ENCODE measurements around the gene LGALS3BP. TPM values are rescaled to one million over a fixed set of nuclear protein-coding genes. Genes with fewer than 3 reads are reported as not detected.

LGALS3BP gene
- total and polyA plus RNA-seq, 2 of the 8 experiments (the other 6 are each of a cell fraction or from before 2014, with no cell fraction given) = 56.1 to 61.6 TPM

DNA sequence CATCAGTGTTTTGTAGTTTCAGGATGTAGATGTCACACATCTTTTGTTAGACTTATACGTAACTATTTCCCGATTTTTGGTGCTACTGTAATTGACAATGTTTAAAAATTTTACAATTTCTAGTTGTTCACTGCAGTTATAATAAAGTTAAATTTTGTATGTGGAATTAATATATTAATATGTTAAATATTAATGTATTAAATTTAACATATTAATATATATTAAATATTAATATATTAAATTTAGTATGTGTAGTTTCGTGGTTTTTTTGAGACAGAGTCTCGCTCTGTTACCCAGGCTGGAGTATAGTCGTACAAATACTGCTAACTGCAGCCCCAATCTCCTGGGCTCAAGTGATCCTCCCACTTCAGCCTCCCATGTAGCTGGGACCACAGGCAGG lies 5.7 kb upstream of the LGALS3BP start:
- H3K36me3 ChIP-seq (ENCODE audit: control insufficient read depth in 2 of 4, insufficient read depth in 4 of 4, low read length in 3 of 4) = no peaks in the 10 kb centered on the region
- peaks cover 0 to 2% (median 1%) of the 10 kb centered on the region in 4 experiments; a peak in 3 of 7 replicates for H3K4me1 ChIP-seq (replicated peaks in 1 of 4; ENCODE audit: control insufficient read depth in 3 of 4, insufficient read depth in 4 of 4, low read length in 3 of 4)
- no peak overlapping the region for H3K56ac ChIP-seq (replicated peaks; ENCODE audit: insufficient read length, low read depth, low read length)
- H3K9ac ChIP-seq (replicated peaks in 1 of 4; ENCODE audit: extremely low read depth in 1 of 4, low read depth in 3 of 4, low read length in 3 of 4) = no peak overlapping the region
- H3K18ac ChIP-seq (ENCODE audit: extremely low read depth, low read length) = no peak overlapping the region
- H2BK120ac ChIP-seq (replicated peaks; ENCODE audit: low read depth, low read length) = no peak overlapping the region
- no peak overlapping the region for H4K5ac ChIP-seq (ENCODE audit: insufficient read length, low read depth, low read length)
- H2AK5ac ChIP-seq (ENCODE audit: low read depth, low read length) = no peak overlapping the region
- ChIA-PET POLR2A (ENCODE audit: partially characterized antibody) (interaction anchor here (0.7 kb wide), 1 partner anchor 1103 kb away, joined by 3 read pairs; no protein-coding TSS in a partner anchor), CTCF (ENCODE audit: partially characterized antibody) (interaction anchor here (0.6 kb wide), 1 partner anchor 10 kb away, joined by 3 read pairs; no protein-coding TSS in a partner anchor)
- no peak overlapping the region for H4K91ac ChIP-seq (replicated peaks; ENCODE audit: insufficient read length, low read length)
- H3K23ac ChIP-seq (ENCODE audit: insufficient read length) = no peak overlapping the region
- no peak overlapping the region for H3K14ac ChIP-seq (ENCODE audit: insufficient read length)
- no peak overlapping the region for H3K4ac ChIP-seq (replicated peaks; ENCODE audit: insufficient read length, low read depth, low read length)
- H3K27me3 ChIP-seq (replicated peaks in 1 of 4; ENCODE audit: control insufficient read depth in 3 of 4, extremely low read depth in 1 of 4, insufficient read depth in 3 of 4, low read length in 3 of 4) = no peaks in the 10 kb centered on the region
- no peak overlapping the region for H2BK5ac ChIP-seq (ENCODE audit: low read depth, low read length)
- DNase-seq (ENCODE audit: low read depth in 1 of 2, low spot score in 2 of 2) (no peak), FAIRE-seq (no peak)
- no peaks in the 10 kb centered on the region for H3K79me1 ChIP-seq (ENCODE audit: low read depth, low read length)
- H3K27ac ChIP-seq (ENCODE audit: low read depth, low read length) = no peak overlapping the region
- H2AFZ ChIP-seq (ENCODE audit: low read length) = no peak overlapping the region
- no peak overlapping the region for H2BK15ac ChIP-seq (ENCODE audit: low read length)
- no peak overlapping the region for H4K8ac ChIP-seq (ENCODE audit: extremely low read depth, insufficient read depth, low read length)
- no peak overlapping the region for H2BK12ac ChIP-seq (ENCODE audit: low read depth, low read length)
- H3K4me2 ChIP-seq (ENCODE audit: insufficient read depth in 1 of 2, low read depth in 2 of 2, low read length in 2 of 2) = no peak overlapping the region
- no peaks in the 10 kb centered on the region for H3K9me3 ChIP-seq (ENCODE audit: insufficient read depth in 2 of 2, low read depth in 1 of 2, low read length in 1 of 2)
- H3K79me2 ChIP-seq (ENCODE audit: control insufficient read depth in 1 of 2, insufficient read depth in 2 of 2, low read length in 2 of 2) = no peaks in the 10 kb centered on the region
- no peak overlapping the region for H3K4me3 ChIP-seq (ENCODE audit: extremely low read depth in 1 of 4, insufficient read depth in 2 of 4, low read depth in 3 of 4, low read length in 4 of 4)
- H4K20me1 ChIP-seq (replicated peaks in 1 of 2; ENCODE audit: control insufficient read depth in 1 of 2, insufficient read depth in 2 of 2, low read length in 2 of 2) = no peaks in the 10 kb centered on the region
- H3K23me2 ChIP-seq (ENCODE audit: low read depth, low read length) = no peaks in the 10 kb centered on the region
- H2BK20ac ChIP-seq (ENCODE audit: low read length) = no peak overlapping the region
- 92% methylated on average over 5 of the region's 5 CpGs; no CpG with 5 or more reads in 1 of the 2 experiments for WGBS, 2 experiments (ENCODE audit: extremely low coverage in 1 of 2, insufficient coverage in 1 of 2, insufficient read length in 1 of 2, insufficient replicate concordance in 2 of 2, low coverage in 1 of 2, low lambda C conversion rate in 2 of 2, missing lambda C conversion rate in 1 of 2)
- no peak for TF ChIP-seq JUND (IDR thresholded peaks at IDR 0.05; ENCODE audit: low read length)
- no peak for TF ChIP-seq RXRA (IDR thresholded peaks at IDR 0.05; ENCODE audit: insufficient read depth, low read depth, low read length)
- no peak for TF ChIP-seq SAP30 (IDR thresholded peaks at IDR 0.05; ENCODE audit: insufficient read depth, insufficient replicate concordance, low read length)
- TF ChIP-seq EGR1 (IDR thresholded peaks at IDR 0.05; ENCODE audit: borderline replicate concordance, low read depth, low read length) = no peak
- no peak for TF ChIP-seq BACH1 (IDR thresholded peaks at IDR 0.05; ENCODE audit: low read length)
- TF ChIP-seq RAD21 (IDR thresholded peaks at IDR 0.05 in 1 of 2, conservative IDR thresholded peaks at IDR 0.05 in 1 of 2; ENCODE audit: low read depth in 2 of 2, low read length in 2 of 2) = no peak
- TF ChIP-seq SRF (IDR thresholded peaks at IDR 0.05; ENCODE audit: low read depth, low read length) = no peak
- TF ChIP-seq, protein P1, sequence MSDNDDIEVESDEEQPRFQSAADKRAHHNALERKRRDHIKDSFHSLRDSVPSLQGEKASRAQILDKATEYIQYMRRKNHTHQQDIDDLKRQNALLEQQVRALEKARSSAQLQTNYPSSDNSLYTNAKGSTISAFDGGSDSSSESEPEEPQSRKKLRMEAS (IDR thresholded peaks at IDR 0.05) = no peak
- no peak for TF ChIP-seq KDM5A (IDR thresholded peaks at IDR 0.05; ENCODE audit: low read length)
- TF ChIP-seq POLR2A (IDR thresholded peaks at IDR 0.05; ENCODE audit: control extremely low read depth in 1 of 2, low read depth in 2 of 2, low read length in 2 of 2) = no peak
- no peak for TF ChIP-seq TAF1 (IDR thresholded peaks at IDR 0.05; ENCODE audit: low read depth, low read length)
- TF ChIP-seq EZH2 (IDR thresholded peaks at IDR 0.05; ENCODE audit: low read depth, low read length, severe bottlenecking) = no peak
- no peak for TF ChIP-seq RFX5 (IDR thresholded peaks at IDR 0.05; ENCODE audit: borderline replicate concordance, low read depth, low read length)
- no peak for TF ChIP-seq SIN3A (conservative IDR thresholded peaks at IDR 0.05 in 1 of 2, IDR thresholded peaks at IDR 0.05 in 1 of 2; ENCODE audit: low read depth in 1 of 2, low read length in 2 of 2)
- no peak for TF ChIP-seq BRCA1 (IDR thresholded peaks at IDR 0.05; ENCODE audit: low read depth, low read length)

All from H1 (cell line).